Thyroid gland (tissue), 4 donors: Measurements from ENCODE around the gene MDC1.

Experiments used
- CTCF ChIP-seq, 6 experiments: fragments of 200-600 bp in 3 of 6; fragments of 450-650 bp in 3 of 6; sonication (generic) in 3 of 6; IDR thresholded peaks; one replicate each; pipeline ENCODE4 v1.5.1; 2016 to 2019; ENCODE audit warnings: antibody characterized with exemption in 6 of 6, mild to moderate bottlenecking in 2 of 6, inconsistent platforms in 1 of 6, moderate library complexity in 1 of 6
- POLR2A ChIP-seq, 2 donors: fragments of 450-650 bp; IDR thresholded peaks; one replicate each; pipeline ENCODE4 v1.6.1; 2017; ENCODE audit warnings: antibody characterized with exemption in 2 of 2, mild to moderate bottlenecking in 2 of 2, moderate library complexity in 1 of 2

- peak; percentile 90 to 97 (median 94) for TF ChIP-seq CTCF (IDR thresholded peaks at IDR 0.05)
- TF ChIP-seq POLR2A (IDR thresholded peaks at IDR 0.05) = no peak
These were observed 37.9 kb downstream of the MDC1 start for GRCh38 chr6:30678964-30679726.
